G401.6 (cell line): ENCODE results near the gene CBFA2T3.
A peak's percentile ranks its signal among the peaks of the same experiment; 100 is the strongest.

Experiments
- FAIRE-seq: peaks from 2 replicates; lab custom pipeline; 2012; peaks lifted over from hg19 to GRCh38; lab: Jason Lieb, UNC

The CBFA2T3 gene

DNA sequence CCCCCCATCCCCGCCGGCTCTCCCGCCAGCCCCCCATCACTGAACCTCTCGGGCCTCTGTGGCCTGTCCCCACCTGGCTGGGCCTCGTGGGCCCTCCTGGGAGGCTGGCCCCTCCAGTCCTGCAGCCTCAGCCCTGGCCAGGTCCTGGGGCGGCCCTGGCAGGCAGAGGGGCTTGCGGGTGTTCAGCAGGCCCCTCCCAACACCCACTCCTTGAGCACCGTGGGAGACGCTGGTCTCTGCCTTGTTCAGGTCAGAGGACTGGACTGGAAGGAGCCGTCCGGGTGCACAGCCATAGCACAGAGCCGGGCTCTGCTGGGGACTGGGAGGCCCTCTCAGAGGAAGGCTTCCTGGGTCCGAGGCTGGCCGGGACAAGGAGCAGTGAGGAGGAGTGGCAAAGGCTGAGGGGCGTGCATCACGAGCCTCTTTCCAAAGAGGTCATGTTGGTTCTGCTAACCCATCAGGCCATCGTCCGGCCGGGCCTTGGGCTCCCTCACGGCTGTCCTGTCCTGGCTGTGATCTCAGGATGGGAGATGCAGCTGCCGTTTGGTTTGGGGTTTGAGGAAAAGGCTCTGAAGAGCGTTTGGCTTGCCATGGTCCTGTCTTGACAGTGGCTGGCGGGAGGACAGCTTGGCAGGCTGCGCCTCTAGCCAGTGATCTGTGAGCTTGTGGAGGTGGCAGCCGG is 104.2 kb downstream of the CBFA2T3 start:
- FAIRE-seq = no peak

DNA sequence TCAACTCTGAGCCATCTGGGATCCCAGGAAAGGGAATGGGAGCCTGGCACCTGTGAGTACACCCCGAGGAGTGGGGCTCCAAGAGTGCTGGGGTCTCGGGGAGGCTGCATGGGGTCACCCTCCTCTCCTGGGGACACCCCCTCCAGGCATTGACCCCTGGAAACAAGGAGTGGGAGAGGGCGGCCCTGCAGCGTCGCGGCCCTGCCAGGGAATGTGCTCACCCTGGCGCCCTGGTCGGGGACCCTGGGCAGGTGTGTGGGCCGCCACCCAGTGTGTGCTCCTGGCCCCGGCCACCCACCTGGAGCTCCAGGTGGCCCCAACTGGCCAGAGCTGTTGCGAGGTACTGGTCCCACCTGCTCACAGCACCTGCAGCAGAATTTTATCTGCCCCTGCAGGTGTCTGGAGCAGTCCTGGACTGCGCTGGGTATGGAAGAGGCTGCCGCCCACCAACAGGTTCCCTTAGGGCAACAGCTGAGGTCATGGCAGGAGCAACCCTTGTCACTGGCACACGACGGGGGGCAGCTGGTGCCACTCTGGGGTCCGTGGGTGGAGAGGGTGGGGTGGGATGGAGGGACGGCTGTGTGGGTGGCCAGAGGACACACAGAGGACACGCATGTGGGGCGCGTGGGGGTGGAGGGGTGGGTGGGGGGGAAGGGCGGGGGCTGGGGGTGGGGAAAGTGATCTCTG is 105.1 kb downstream of the CBFA2T3 start:
- FAIRE-seq = no peak

DNA sequence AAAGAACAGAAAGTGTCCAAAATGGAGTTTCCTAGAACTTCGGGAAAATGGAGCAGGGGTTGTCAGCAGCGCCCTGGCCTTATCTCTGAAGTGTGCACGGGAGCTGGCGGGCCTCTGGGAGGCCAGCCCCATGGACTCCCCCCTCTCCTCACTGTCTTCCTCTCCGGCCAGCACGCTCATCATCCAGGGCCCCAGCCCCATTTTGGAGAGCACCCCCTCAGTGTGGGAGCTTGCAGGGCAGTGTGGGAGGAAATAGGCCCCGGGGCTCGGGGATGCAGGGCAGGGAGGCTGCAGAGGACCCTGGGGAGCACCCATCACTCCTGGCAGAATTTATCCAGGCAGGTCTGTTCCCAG is 105.7 kb downstream of the CBFA2T3 start:
- FAIRE-seq = no peak

DNA sequence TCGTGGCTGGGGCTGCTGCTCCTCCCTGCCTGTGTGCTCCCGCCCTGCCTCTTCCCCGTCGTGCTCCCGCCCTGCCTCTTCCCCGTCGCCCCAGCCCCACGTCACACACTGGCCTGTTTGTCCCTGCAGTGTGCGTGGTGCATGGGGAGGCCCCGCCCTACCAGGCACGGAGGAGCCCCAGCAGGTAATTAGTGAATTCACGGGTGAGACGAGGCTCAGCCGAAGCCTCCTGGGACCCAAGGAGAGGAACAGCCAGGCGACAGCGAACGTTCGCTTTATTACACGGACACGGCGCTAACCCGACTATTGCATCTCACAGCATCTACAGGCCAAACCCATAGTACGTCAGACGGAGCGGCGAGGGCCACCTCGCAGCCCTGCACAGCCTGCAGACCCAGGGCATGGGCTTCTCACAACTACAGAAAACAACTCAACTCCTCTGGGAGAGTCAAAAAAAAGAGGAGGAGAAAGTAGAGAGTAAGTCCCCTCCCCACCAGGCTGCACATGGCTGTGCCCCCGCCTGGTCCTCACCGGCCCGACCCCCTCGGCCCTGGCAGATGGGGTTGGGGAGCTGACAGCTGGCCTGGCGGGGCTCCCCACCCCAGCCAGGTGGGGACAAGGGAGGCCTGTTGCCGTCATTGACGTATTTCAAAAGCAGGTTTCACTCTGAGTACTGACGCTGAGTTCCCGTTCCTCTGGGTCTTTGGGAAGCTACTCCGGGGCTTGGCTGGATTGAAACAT is 106.2 kb downstream of the CBFA2T3 start:
- no peak for FAIRE-seq

DNA sequence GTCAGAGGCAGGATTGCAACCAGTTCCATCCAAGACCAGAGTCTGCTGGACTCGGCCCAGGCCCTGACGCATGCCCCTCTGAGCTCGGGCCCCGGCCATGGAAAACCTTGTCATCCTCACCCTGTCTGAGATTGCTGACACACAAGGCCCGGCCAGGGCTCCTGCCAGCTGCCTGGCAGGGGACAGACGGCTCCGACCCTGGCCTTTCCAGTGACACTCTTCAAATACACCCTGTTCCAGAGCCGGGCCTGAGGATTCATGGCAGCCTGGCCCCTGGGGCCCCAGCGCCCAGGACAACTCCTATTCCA is 107.4 kb downstream of the CBFA2T3 start:
- no peak for FAIRE-seq

DNA sequence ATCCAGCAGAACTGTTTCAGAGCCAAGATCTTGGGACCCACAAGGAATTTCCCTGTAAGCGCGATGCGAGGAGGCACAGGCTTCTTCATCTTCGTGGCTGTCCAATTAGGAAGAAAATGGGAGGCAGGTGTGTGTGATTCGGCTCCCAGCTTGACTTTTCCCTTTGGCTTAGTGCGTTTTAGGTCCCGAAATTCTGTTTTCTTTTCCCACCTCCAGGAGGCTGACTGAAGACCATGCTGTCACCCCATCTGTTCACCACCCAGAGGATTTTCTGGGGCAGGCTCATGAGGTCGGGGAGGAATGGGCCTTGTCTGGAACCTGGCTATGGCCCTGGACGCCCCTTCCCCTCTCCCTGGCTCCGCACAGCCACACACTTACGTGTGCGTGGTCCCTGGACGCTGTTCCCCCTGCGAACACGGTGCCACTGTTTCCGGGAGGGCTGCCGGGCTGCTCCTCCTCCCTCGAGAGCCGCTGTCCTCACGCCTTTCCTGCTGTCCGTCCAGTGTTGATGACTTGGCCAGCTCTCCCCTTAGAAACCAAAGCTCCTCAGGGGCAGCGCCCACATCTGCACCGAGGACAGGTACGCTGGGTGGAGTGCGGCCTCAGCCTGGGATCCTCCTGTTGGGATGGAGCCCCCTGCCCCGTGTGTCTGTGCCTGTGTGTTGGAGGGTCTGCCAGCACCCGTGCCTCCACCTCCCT is 107.9 kb downstream of the CBFA2T3 start:
- no peak for FAIRE-seq

DNA sequence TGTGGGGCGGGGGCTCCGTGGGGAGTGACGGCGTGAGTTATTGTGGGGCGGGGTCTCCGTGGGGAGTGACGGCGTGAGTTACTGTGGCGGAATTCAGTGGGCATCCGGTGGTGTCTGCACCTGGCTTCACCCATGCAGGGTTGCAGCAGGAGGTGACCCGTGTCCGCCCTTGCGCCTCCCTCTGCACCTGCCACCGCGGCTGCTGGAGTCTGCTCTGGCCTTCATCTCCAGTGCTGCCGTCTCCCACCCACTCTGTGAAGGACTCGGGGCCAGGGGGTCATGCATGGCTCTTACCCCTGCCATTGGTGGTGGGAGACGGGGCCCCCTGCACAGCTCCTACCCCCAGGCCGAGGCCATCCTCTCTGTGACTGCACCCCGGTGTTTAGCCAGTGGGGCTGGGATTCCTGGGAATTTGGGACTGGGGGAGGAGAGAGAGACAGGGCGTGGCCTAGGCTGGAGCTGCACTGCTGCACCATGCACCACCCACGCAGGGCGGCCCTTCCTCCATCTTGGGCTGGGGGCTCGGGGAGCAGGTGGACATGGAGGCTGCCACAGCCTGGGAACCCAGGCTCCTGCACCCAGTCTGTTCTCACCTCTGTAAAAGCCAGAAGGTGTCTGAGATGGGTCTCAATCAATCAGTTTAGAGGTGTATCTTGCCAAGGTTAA is 109.3 kb downstream of the CBFA2T3 start:
- no peak for FAIRE-seq

DNA sequence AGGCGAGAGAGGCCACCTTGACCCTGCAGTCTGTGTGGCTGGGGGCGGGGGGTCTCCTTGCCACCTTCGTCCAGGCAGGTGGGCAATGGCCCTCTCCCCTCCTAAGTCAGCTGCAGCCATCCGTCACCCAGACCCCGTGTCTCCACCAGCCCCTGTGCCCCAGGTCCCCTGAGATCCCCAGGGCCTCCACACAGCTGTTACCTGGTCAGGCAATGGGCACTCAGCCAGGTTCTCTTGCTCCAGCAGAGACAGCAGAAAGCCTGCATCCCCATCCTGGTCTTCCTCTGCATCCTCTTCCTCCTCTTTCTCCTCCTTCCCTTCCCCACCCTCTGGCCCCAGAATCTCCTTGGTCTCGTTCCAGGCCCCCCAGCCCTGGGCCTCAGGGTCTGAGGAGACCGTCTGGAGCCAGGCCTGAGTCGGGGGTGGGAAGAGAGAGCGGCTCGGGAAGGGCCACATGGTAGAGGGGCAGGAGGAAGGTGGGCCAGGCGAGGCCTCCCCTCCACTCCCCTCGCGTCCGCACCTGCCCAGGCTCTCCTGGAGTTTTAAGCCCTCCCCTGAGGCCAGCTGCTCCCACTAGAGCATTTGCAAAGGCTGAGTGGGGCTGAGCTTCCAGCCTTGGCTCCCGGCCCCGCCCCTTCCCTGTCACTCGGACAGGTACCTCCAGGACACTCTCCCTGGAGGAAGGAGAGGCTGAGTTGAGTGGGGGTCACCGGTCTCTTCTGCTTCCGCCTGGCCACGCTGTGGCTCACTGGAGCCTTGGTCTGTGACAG is 110.7 kb downstream of the CBFA2T3 start, which contains the start of gene PABPN1L:
Gene PABPN1L, minus strand, starts transcription at position 510 of the 770 bp plus-strand sequence. Its CDS starts 54 bp downstream, at position 456.
- FAIRE-seq = no peak

DNA sequence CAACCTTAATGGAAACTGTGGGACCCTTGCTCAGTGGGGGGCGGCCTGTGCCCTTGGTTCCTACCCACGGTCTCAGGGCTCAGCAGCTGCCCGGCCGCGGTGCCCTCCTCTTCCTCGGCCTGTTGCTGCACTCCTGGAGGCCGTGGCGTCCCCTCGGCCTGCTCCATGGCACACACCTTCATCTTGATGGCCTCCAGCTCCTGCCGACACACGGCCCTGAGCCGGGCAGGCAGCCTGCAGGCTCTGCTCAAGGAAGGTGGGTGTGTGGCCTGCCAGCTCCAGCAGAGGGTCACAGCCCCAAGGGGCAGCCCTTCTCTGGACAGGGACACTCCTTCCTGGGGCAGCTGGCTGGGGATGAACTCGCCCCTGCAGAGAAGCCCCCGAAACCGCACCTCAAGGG is 111.3 kb downstream of the CBFA2T3 start:
- no peak for FAIRE-seq

DNA sequence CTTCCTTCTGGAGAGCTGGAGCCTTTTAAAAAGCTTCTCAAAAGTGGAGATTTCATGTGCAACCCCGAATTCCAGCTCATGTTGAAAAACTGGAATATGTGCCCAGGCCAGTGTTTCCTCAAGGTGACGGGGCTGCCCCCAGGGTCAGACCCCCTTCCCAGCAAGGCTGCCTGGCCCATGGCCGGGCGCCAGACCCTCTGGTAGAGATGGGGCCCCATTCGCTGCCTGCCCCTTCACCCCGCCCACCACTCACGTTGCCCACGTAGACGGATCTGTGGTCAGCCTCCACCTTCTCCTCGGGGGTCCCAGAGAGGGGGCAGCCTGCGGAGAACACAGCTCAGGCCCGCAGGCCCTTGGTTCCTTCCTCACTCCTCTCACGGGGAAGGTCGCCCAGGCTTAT is 111.7 kb downstream of the CBFA2T3 start:
- FAIRE-seq = no peak

DNA sequence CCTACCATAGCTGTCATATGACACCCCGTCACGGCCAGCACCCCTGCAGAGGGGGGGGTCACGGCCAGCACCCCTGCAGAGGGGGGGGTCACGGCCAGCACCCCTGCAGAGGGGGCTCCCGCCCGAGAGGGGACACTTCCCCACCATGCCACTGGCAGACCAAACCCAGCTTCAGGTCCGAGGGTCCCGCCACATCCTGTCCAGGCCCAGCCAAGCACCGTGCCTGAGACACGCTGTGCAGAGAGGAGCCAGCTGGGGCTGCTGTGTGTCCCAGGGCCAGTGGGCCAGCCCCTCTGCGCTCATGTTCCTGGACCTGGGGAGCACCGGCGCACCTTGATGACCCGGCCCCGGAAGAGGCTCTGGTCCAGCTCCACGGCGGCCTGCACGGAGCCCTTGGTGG is 112.5 kb downstream of the CBFA2T3 start:
- no peak for FAIRE-seq

DNA sequence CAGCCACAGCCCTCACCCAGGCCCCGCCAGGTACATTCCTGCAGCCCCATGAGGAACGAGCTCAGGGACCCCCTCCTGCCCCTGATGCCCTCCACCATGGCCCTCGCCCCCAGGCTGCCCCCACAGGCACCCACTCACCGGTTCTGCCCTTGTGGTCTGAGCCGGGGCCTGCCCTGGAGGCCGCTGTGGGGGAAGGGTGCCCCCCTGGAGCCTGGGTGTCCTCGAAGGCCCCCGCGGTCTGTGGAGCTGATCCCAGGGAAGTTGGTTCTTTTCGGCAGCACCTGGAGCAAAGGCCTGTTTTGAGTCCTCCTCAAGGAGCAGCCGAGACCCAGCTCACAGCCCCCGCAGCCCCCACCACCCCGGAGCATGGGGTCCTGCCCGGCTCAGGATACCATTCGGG is 112.9 kb downstream of the CBFA2T3 start:
- FAIRE-seq = no peak

DNA sequence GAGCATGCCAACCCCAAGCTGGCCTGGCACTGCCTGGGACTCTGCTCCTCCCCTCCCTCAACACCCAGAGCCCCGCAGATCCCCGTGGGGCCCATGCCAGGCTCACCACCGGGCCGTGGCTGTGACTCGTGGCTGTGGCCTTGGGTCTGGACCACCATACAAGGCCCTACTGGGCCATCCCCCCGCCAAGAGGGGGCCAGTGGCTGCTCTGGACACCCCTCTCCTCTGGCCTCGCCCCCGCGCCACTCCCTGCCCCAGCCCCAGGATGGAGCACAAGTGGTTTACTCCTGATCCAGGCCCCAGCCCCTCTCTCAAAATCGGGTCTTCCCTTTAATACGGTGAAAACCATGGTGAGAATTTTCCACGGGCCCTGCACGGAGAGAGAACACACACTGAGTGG is 113.6 kb downstream of the CBFA2T3 start:
- no peak for FAIRE-seq

DNA sequence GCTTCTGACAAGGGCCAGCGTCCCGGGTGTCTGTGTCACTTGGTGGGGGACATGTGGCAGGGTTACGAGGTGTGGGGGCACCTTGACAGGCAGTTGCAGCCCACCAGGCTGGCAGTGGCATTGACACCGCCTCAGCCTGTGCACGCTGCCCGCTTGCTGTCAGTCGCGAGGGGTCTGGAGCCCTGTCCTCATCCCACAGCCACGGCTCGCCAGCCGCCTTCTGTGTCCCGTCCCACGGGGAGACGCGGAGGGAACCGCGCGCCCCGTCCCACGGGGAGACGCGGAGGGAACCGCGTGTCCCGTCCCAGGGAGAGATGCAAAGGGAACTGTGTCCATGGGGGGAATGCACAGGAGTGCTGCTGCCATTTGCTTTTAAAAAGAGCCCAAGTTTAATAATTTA is 114.0 kb downstream of the CBFA2T3 start:
- no peak for FAIRE-seq

DNA sequence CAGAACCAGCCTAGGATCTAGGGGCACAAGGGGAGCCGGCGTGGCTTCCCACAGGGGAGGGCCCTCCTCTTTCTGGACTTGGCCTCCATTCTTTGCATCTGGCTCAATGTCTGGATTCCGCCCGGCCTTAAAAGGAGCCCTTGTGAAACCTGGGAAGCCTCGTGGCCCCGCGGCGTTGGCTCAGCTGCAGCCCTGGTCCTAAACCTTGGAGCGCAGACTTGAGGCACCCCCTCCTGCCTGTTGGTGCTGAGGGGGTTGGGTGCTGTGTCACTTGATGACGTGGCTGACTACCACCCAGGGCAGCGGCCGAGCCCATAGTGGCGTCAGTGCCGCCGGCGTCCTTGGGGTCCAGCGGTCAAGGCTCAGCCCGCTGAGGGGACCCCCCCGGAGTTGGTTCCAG is 115.6 kb downstream of the CBFA2T3 start:
- no peak for FAIRE-seq

DNA sequence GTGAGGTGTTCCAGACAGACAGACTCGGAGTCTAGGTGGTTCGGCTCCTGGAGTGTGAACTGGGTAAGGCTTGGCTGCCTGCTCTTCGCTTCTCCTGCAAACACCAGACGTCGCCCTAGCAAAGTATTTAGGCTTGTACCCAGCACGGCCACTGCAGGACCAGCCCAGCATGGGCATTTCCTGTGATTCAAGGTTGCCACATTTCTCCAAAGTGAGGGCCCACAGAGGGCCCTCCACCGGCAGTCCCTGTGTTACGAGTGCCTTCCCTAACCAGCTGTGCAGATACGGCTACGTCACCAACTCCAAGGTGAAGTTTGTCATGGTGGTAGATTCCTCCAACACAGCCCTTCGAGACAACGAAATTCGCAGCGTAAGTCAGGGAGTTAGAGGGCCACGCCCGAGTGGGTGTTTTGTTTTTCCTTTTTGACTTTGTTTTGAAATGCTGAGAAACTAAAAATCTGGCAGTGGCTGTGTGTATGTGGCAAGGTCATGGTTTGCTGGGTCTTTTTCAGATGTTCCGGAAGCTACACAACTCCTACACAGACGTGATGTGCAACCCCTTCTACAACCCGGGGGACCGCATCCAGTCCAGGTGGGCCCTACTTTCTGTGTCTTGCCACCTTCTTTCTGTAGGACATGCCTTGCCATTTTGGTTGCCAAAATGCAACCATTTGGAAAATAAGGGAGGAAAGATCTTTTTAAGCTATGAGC is 117.5 kb downstream of the CBFA2T3 start:
- no peak for FAIRE-seq

DNA sequence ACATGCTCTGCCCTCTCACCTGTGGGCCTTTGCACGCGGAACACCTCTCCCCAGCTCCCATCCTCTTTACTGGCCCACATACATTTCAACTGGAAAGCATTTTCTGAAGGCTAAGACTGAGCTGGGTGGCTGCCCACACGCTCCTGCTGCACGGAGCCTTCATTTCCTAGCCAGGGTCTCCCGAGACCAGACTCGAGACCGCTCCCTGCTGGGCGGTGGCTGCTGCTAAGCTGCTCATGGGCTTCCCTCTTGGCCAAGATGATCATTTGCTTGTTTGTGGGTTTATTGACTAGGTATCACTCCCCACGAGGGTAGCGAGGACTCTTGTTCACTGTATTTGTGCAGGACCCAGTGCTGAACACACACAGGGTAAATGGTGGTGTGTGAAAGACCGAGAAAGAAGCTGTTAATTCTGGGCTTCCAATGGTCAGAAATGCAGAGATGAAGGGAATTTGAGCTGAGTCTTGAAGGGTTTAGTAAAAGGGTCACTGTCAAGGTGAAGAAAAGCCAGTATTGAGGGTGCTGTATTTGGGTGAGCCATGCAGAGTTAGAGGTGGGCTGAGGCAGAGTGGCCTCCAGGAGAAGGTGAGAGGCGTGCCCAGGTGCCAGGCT is 119.2 kb downstream of the CBFA2T3 start:
- FAIRE-seq = peak; percentile 45

DNA sequence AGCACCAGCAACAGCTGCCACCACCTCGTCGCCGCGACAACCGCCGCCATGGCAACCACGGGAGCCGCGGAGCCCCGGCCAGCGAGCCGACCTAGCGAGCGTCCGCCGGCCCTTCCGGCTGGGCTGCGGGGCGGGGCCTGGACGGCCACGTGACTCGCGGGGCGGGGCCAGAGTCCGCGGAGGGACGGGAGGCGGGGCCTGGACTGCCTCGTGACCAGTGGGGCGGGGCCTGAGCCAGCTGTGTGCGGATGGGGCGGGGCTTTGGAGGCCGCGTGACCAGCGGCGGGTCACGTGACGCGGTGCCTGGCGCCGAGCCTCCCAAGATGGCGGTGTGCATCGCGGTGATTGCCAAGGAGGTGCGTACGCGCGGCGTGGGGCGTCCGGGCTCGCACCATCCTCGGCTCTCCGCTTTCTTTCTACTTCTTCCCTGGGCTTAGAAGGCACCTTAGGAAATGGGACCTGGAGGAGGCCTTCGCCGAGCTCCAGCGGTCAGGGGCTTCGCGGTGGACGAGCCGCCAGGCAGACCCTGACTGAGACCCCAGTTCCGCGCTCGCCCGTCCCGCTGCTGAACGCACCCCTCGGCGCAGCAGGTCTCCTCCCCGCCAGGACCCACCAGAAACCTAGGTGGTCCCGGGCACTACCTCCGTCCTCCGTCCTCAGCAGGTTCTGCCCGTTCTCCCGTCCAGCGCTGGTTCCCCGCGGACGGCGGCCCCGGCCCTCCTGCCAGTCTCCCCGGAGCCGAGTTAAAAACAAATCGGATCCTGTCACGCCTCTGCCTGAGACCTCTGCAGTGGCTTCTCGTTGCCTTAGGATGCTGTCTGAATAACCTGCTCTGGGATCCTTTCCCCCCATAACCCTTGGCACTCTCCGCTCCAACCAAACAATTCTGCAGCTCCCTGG is 119.9 kb downstream of the CBFA2T3 start, which contains the start of the genes GALNS and TRAPPC2L:
Gene GALNS, minus strand, starts transcription at position 120 of the 900 bp plus-strand sequence. Its CDS starts 70 bp downstream, at position 50.
Gene TRAPPC2L, plus strand, starts transcription at position 300 of the 900 bp plus-strand sequence. Its CDS starts 24 bp downstream, at position 324.
- peak; percentile 50 for FAIRE-seq
